ENCODE data around the gene ERICH6.

The ERICH6 gene

GRCh38 chr3:150738688-150739087 is 35.0 kb upstream of the ERICH6 start:
- Histone ChIP-seq H3K36me3 (ENCODE audit: low read depth) (peaks cover 16% of the 10 kb centered on the region), H3K27ac (ENCODE audit: poor library complexity, severe bottlenecking) (no peak overlapping the region), H3K4me1 (ENCODE audit: insufficient read depth, poor library complexity, severe bottlenecking) (peaks cover 13% of the 10 kb centered on the region), H3K4me3 (ENCODE audit: severe bottlenecking) (no peak overlapping the region), H3K9me3 (ENCODE audit: severe bottlenecking) (no peaks in the 10 kb centered on the region), H3K27me3 (ENCODE audit: insufficient read depth, poor library complexity, severe bottlenecking) (no peaks in the 10 kb centered on the region)
- TF ChIP-seq CTCF (IDR thresholded peaks at IDR 0.05; ENCODE audit: poor library complexity, severe bottlenecking): no peak
- ATAC-seq (ENCODE audit: low read depth) (no peak), DNase-seq (ENCODE audit: low spot score) (no peak)

GRCh38 chr3:150737874-150738679 is 34.4 kb upstream of the ERICH6 start:
- ATAC-seq (ENCODE audit: low read depth): peak; percentile 64
- H3K27ac ChIP-seq (ENCODE audit: poor library complexity, severe bottlenecking): no peak overlapping the region
- H3K4me1 ChIP-seq (ENCODE audit: insufficient read depth, poor library complexity, severe bottlenecking): peaks cover 16% of the 10 kb centered on the region

GRCh38 chr3:150736903-150737832 is 33.4 kb upstream of the ERICH6 start:
- DNase-seq (ENCODE audit: low spot score) (no peak), ATAC-seq (ENCODE audit: low read depth) (no peak)
- Histone ChIP-seq H3K36me3 (ENCODE audit: low read depth) (peaks cover 14% of the 10 kb centered on the region), H3K9me3 (ENCODE audit: severe bottlenecking) (no peaks in the 10 kb centered on the region), H3K27me3 (ENCODE audit: insufficient read depth, poor library complexity, severe bottlenecking) (no peaks in the 10 kb centered on the region), H3K4me3 (ENCODE audit: severe bottlenecking) (no peak overlapping the region), H3K4me1 (ENCODE audit: insufficient read depth, poor library complexity, severe bottlenecking) (peaks cover 16% of the 10 kb centered on the region), H3K27ac (ENCODE audit: poor library complexity, severe bottlenecking) (no peak overlapping the region)
- no peak for TF ChIP-seq CTCF (IDR thresholded peaks at IDR 0.05; ENCODE audit: poor library complexity, severe bottlenecking)

More at GRCh38 chr3:150737874-150738679, 34.4 kb upstream of the ERICH6 start:
- peaks cover 16% of the 10 kb centered on the region for H3K36me3 ChIP-seq (ENCODE audit: low read depth)
- no peaks in the 10 kb centered on the region for H3K9me3 ChIP-seq (ENCODE audit: severe bottlenecking)
- H3K4me3 ChIP-seq (ENCODE audit: severe bottlenecking): no peak overlapping the region
- no peak for DNase-seq (ENCODE audit: low spot score)
- no peaks in the 10 kb centered on the region for H3K27me3 ChIP-seq (ENCODE audit: insufficient read depth, poor library complexity, severe bottlenecking)
- no peak for TF ChIP-seq CTCF (IDR thresholded peaks at IDR 0.05; ENCODE audit: poor library complexity, severe bottlenecking)

GRCh38 chr3:150736316-150736719 is 32.6 kb upstream of the ERICH6 start:
- Histone ChIP-seq H3K27ac (ENCODE audit: poor library complexity, severe bottlenecking) (no peak overlapping the region), H3K36me3 (ENCODE audit: low read depth) (peaks cover 5% of the 10 kb centered on the region), H3K4me3 (ENCODE audit: severe bottlenecking) (no peak overlapping the region), H3K4me1 (ENCODE audit: insufficient read depth, poor library complexity, severe bottlenecking) (peaks cover 16% of the 10 kb centered on the region), H3K9me3 (ENCODE audit: severe bottlenecking) (no peaks in the 10 kb centered on the region), H3K27me3 (ENCODE audit: insufficient read depth, poor library complexity, severe bottlenecking) (no peaks in the 10 kb centered on the region)
- ATAC-seq (ENCODE audit: low read depth) (no peak), DNase-seq (ENCODE audit: low spot score) (no peak)
- TF ChIP-seq CTCF (IDR thresholded peaks at IDR 0.05; ENCODE audit: poor library complexity, severe bottlenecking): no peak

Data from RWPE2 (cell line).